Right lobe of liver (tissue), 4 donors: ENCODE results near the gene GRIP1.

ENCODE experiments used
- POLR2A ChIP-seq: fragments of 450-650 bp; IDR thresholded peaks from one replicate; pipeline ENCODE4 v1.6.1; 2017; ENCODE audit warnings: antibody characterized with exemption, mild to moderate bottlenecking
- TF ChIP-seq, protein P1 (sequence below), 4 donors: fragments of 200-600 bp in 3 of 4; fragments of 450-650 bp in 1 of 4; IDR thresholded peaks; one replicate each; pipeline versions ENCODE4 v1.5.1 to v1.8.0; 2016 to 2022; ENCODE audit warnings: antibody characterized with exemption in 4 of 4, mild to moderate bottlenecking in 2 of 4
- donor health status: DM: no; HTN: no; CAD: no.
- donor health status: DM: no; HTN: no; CAD: no.
- donor health status: DM: no; HTN: yes; CAD: no.

DNA sequence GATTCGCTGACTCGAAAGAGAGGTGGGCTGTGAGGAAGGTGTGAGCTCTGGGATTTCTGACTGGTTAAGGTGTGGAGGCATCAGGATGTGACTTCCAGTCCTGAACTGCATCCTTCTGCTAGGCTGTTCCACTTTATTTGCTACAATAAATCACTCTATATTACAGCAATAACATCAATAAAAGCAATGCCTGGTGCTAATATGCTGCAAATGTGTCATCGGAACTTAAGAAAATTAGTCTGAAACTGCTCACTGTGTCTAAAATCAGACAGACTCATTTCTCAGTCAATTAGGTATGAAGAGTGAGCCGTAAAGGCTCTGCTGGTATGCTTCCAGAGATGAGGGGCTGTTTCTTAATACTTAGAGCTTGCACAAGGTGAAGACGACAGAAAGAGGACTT lies 250.0 kb downstream of the GRIP1 start:
- TF ChIP-seq, protein P1, sequence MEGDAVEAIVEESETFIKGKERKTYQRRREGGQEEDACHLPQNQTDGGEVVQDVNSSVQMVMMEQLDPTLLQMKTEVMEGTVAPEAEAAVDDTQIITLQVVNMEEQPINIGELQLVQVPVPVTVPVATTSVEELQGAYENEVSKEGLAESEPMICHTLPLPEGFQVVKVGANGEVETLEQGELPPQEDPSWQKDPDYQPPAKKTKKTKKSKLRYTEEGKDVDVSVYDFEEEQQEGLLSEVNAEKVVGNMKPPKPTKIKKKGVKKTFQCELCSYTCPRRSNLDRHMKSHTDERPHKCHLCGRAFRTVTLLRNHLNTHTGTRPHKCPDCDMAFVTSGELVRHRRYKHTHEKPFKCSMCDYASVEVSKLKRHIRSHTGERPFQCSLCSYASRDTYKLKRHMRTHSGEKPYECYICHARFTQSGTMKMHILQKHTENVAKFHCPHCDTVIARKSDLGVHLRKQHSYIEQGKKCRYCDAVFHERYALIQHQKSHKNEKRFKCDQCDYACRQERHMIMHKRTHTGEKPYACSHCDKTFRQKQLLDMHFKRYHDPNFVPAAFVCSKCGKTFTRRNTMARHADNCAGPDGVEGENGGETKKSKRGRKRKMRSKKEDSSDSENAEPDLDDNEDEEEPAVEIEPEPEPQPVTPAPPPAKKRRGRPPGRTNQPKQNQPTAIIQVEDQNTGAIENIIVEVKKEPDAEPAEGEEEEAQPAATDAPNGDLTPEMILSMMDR (IDR thresholded peaks at IDR 0.05) = no peak
- TF ChIP-seq POLR2A = no peak
